H1 (cell line): ENCODE measurements around the gene GFY. TPM values are rescaled to one million over a fixed set of nuclear protein-coding genes. Genes with fewer than 3 reads are reported as not detected.

Source experiments
- ATF2 ChIP-seq: IDR thresholded peaks from 2 replicates; pipeline ENCODE4 v1.6.1; 2012; ENCODE audit warnings: low read length, inconsistent platforms
- CHD7 ChIP-seq: fragments of 300-600 bp; sonication (generic); IDR thresholded peaks from 2 replicates; pipeline ENCODE4 v1.7.1; 2012; ENCODE audit warnings: low read length, moderate library complexity, mild to moderate bottlenecking, inconsistent platforms; ENCODE audit not compliant: insufficient replicate concordance
- NANOG ChIP-seq: IDR thresholded peaks from 2 replicates; pipeline ENCODE4 v1.6.1; 2011; ENCODE audit warnings: low read length, low read depth, mild to moderate bottlenecking, inconsistent platforms; ENCODE audit not compliant: insufficient read depth, poor library complexity, severe bottlenecking
- RAD21 ChIP-seq, 2 experiments: IDR thresholded peaks in 1 of 2; conservative IDR thresholded peaks in 1 of 2; 2 replicates each; pipeline ENCODE4 v1.6.1; 2011; ENCODE audit warnings: low read depth in 2 of 2, low read length in 2 of 2, improper control_type of control experiment in 1 of 2, inconsistent platforms in 1 of 2, mild to moderate bottlenecking in 1 of 2, moderate library complexity in 1 of 2
- RXRA ChIP-seq: IDR thresholded peaks from 2 replicates; pipeline ENCODE4 v1.6.1; 2011; ENCODE audit warnings: low read depth, mild to moderate bottlenecking, low read length, moderate library complexity; ENCODE audit not compliant: insufficient read depth
- SIRT6 ChIP-seq: IDR thresholded peaks from one replicate; pipeline ENCODE4 v1.7.1; 2012; ENCODE audit warnings: low read length, inconsistent platforms
- polyA plus RNA-seq, 7 experiments: library from polyadenylated mRNA; depleted of rRNA in 3 of 7; stranded (reverse) in 5 of 7; unstranded in 2 of 7; fragments of >200 nt in 5 of 7; fragments of 200-250 nt in 2 of 7; gene quantifications; 1 replicate in 5 of 7; 2 replicates in 1 of 7; 4 replicates in 1 of 7; pipeline versions ENCODE4 v1.2.1 to v1.2.3, GENCODE V29; 2011 to 2013; ENCODE audit warnings: missing spikeins in 2 of 7, mixed read lengths in 2 of 7
- total RNA-seq: library from RNA; stranded (reverse); fragmentation: NEBNext Ultra II Directional; extraction: Animal tissue kit (Norgen Biotek cat#: 25700); gene quantifications from 2 replicates; pipeline ENCODE4 v1.2.1, GENCODE V29; 2021

The GFY gene
- total and polyA plus RNA-seq, 2 of the 8 experiments (the other 6 are each of a cell fraction or from before 2014, with no cell fraction given), result 0.68 to 0.93 TPM

GRCh38 chr19:49473868-49474541 is 48.8 kb downstream of the GFY start, which contains the start of gene FLT3LG (continued):
- TF ChIP-seq CHD7 (no peak), NANOG (no peak), RAD21 (IDR thresholded peaks at IDR 0.05 in 1 of 2, conservative IDR thresholded peaks at IDR 0.05 in 1 of 2; ENCODE audit: low read depth in 2 of 2, low read length in 2 of 2) (peak; percentile 36 to 49; a peak in 3 of 4 replicates), SIRT6 (no peak), ATF2 (no peak), RXRA (no peak)
